Myocyte (in vitro differentiated cells): Measurements from ENCODE around the gene PHOSPHO1. TPM values are rescaled to one million over a fixed set of nuclear protein-coding genes. Genes with fewer than 3 reads are reported as not detected.
"Not testable (repeated sequence)": the region's sequence is repeated elsewhere in the genome, so short reads cannot be mapped to it uniquely, and the experiment has no call there.

Source experiments
- DNase-seq: peaks from one replicate; pipeline ENCODE4 v3.0.0-alpha.2; 2012; ENCODE audit warnings: low read depth
- polyA plus RNA-seq: library from polyadenylated mRNA; unstranded; fragments of >200 nt; gene quantifications from one replicate; pipeline ENCODE4 v1.2.1, GENCODE V29; 2012; ENCODE audit warnings: missing spikeins
- total RNA-seq: library from RNA; depleted of rRNA; stranded (reverse); fragments of >200 nt; gene quantifications from 2 replicates; pipeline ENCODE4 v1.2.3, GENCODE V29; 2014

PHOSPHO1 gene
- 12.0 and 22.4 TPM in 2 replicates for total RNA-seq
- polyA plus RNA-seq = 3.7 TPM

GRCh38 chr17:49230636-49231562 is at the start of gene PHOSPHO1:
TSS of gene PHOSPHO1 (minus strand) at chr17:49230787. CDS start at chr17:49226691, 4,096 bp downstream.
- DNase-seq = peak; percentile 88

- no peak for DNase-seq
These were observed 49.5 kb upstream of the PHOSPHO1 start for GRCh38 chr17:49280061-49280460.

GRCh38 chr17:49279263-49280015 is 48.9 kb upstream of the PHOSPHO1 start:
- not testable (repeated sequence) for DNase-seq

- no peak for DNase-seq
These were observed 47.5 kb upstream of the PHOSPHO1 start for GRCh38 chr17:49278076-49278475.

- DNase-seq = no peak
These were observed 47.1 kb upstream of the PHOSPHO1 start for GRCh38 chr17:49277638-49278037.

GRCh38 chr17:49275981-49276380 is 45.4 kb upstream of the PHOSPHO1 start:
- not testable (repeated sequence) for DNase-seq

GRCh38 chr17:49269356-49269755 is 38.8 kb upstream of the PHOSPHO1 start:
- DNase-seq = no peak

GRCh38 chr17:49267912-49268311 is 37.3 kb upstream of the PHOSPHO1 start:
- DNase-seq = no peak

- no peak for DNase-seq
These were observed 35.6 kb upstream of the PHOSPHO1 start for GRCh38 chr17:49266233-49266632.

- not testable (repeated sequence) for DNase-seq
These were observed 31.0 kb upstream of the PHOSPHO1 start for GRCh38 chr17:49261540-49261939.

GRCh38 chr17:49260817-49261291 is 30.3 kb upstream of the PHOSPHO1 start:
- no peak for DNase-seq

GRCh38 chr17:49260011-49260816 is 29.6 kb upstream of the PHOSPHO1 start:
- DNase-seq = peak; percentile 53

GRCh38 chr17:49259663-49260010 is 29.1 kb upstream of the PHOSPHO1 start:
- DNase-seq = no peak

GRCh38 chr17:49258394-49258793 is 27.8 kb upstream of the PHOSPHO1 start:
- DNase-seq = no peak

GRCh38 chr17:49255125-49255524 is 24.5 kb upstream of the PHOSPHO1 start:
- DNase-seq = no peak

GRCh38 chr17:49254066-49254465 is 23.5 kb upstream of the PHOSPHO1 start:
- DNase-seq = no peak

- DNase-seq = no peak
These were observed 21.6 kb upstream of the PHOSPHO1 start for GRCh38 chr17:49252148-49252695.

GRCh38 chr17:49249890-49250522 is 19.4 kb upstream of the PHOSPHO1 start:
- no peak for DNase-seq

- peak; percentile 95 for DNase-seq
These were observed 18.8 kb upstream of the PHOSPHO1 start for GRCh38 chr17:49249292-49249794.

GRCh38 chr17:49247944-49248343 is 17.4 kb upstream of the PHOSPHO1 start:
- DNase-seq = no peak
